ENCODE data around the gene FGF11. TPM values are rescaled to one million over a fixed set of nuclear protein-coding genes. Genes with fewer than 3 reads are reported as not detected.

Gene FGF11
- total and polyA plus RNA-seq, 2 of the 4 experiments (the other 2 are of a cell fraction): 0.18 to 1.1 TPM

GRCh38 chr17:7435676-7436555 lies 3.4 kb upstream of the FGF11 start:
- Histone ChIP-seq H3K18ac (ENCODE audit: low read depth, low read length) (no peak overlapping the region), H2AK9ac (replicated peaks; ENCODE audit: low read depth, low read length, poor library complexity) (peak overlapping the region; percentile 18), H2BK5ac (ENCODE audit: low read depth, low read length, poor library complexity, severe bottlenecking) (no peak overlapping the region), H2BK120ac (ENCODE audit: low read depth, low read length) (no peak overlapping the region), H4K91ac (ENCODE audit: insufficient read depth, low read depth, low read length) (no peak overlapping the region), H3K9me3 (ENCODE audit: control insufficient read depth, insufficient read depth, low read length) (no peaks in the 10 kb centered on the region), H3K9me1 (ENCODE audit: insufficient read depth, low read length) (no peaks in the 10 kb centered on the region), H2BK15ac (ENCODE audit: low read depth, low read length) (no peak overlapping the region), H2AK5ac (ENCODE audit: low read depth, low read length) (peak overlapping the region; percentile 74), H3K56ac (ENCODE audit: extremely low read depth, insufficient read depth, low read length) (no peak overlapping the region), H3K27me3 (ENCODE audit: control insufficient read depth, insufficient read depth, low read length) (peaks cover 30% of the 10 kb centered on the region), H3K4ac (ENCODE audit: low read depth, low read length) (peak overlapping the region; percentile 10; the same call in 1 of the 2 replicates), H4K8ac (ENCODE audit: low read depth in 2 of 2, low read length in 2 of 2) (peak overlapping the region; percentile 42 to 66; a peak in 3 of 4 replicates), H3K79me1 (ENCODE audit: low read depth in 1 of 2, low read length in 2 of 2) (peaks cover 0 to 2% of the 10 kb centered on the region in 2 experiments; a peak in 1 of 4 replicates), H3K27ac (ENCODE audit: insufficient read depth, low read length) (no peak overlapping the region), H3K4me3 (ENCODE audit: insufficient read depth, low read depth, low read length) (peak overlapping the region; percentile 33), H3K36me3 (ENCODE audit: control insufficient read depth, insufficient read depth, low read length) (no peaks in the 10 kb centered on the region), H3K4me2 (ENCODE audit: low read depth, low read length) (peak overlapping the region; percentile 68), H3K23ac (ENCODE audit: low read depth, low read length) (peak overlapping the region; percentile 54), H2AFZ (replicated peaks; ENCODE audit: low read length, poor library complexity) (peak overlapping the region; percentile 81), H2BK20ac (ENCODE audit: low read depth, low read length) (no peak overlapping the region), H4K20me1 (ENCODE audit: insufficient read depth, low read length) (peaks cover 3% of the 10 kb centered on the region; the same call in 1 of the 2 replicates), H4K5ac (ENCODE audit: low read depth, low read length) (peak overlapping the region; percentile 10; the same call in 1 of the 2 replicates), H3K9ac (ENCODE audit: low read depth, low read length) (peak overlapping the region; percentile 12; the same call in 1 of the 2 replicates), H3K14ac (replicated peaks; ENCODE audit: low read depth, low read length) (no peak overlapping the region), H3K4me1 (ENCODE audit: control insufficient read depth, insufficient read depth, low read length) (peaks cover 8% of the 10 kb centered on the region)
- DNase-seq (no peak), ATAC-seq (ENCODE audit: low read depth) (no peak)
- POLR2A ChIA-PET (ENCODE audit: unreplicated experiment): no interaction called here
- TF ChIP-seq RFX5 (IDR thresholded peaks at IDR 0.05; ENCODE audit: low read depth, low read length) (no peak), FOS (IDR thresholded peaks at IDR 0.05; ENCODE audit: low read depth, low read length) (no peak)
- TF ChIP-seq, protein P1, sequence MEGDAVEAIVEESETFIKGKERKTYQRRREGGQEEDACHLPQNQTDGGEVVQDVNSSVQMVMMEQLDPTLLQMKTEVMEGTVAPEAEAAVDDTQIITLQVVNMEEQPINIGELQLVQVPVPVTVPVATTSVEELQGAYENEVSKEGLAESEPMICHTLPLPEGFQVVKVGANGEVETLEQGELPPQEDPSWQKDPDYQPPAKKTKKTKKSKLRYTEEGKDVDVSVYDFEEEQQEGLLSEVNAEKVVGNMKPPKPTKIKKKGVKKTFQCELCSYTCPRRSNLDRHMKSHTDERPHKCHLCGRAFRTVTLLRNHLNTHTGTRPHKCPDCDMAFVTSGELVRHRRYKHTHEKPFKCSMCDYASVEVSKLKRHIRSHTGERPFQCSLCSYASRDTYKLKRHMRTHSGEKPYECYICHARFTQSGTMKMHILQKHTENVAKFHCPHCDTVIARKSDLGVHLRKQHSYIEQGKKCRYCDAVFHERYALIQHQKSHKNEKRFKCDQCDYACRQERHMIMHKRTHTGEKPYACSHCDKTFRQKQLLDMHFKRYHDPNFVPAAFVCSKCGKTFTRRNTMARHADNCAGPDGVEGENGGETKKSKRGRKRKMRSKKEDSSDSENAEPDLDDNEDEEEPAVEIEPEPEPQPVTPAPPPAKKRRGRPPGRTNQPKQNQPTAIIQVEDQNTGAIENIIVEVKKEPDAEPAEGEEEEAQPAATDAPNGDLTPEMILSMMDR (conservative IDR thresholded peaks at IDR 0.05; ENCODE audit: low read depth, low read length): 0 out of 2 replicates have a peak, but pooled peaks have one; percentile 8
- 12% methylated on average over 37 of the region's 49 CpGs; no CpG with 5 or more reads in 1 of the 2 experiments for WGBS, 2 experiments (ENCODE audit: extremely low coverage in 2 of 2, insufficient read length in 1 of 2)
- CTCF ChIA-PET: interaction anchor here (0.8 to 1.9 kb wide), 7 partner anchors 8 to 126 kb away, joined by 3 to 12 read pairs (median 6); partner anchors contain the start of genes SENP3 and TMEM256
- BruUV-seq (replicated peaks): no TSS peak
- intact Hi-C loops (cut with micrococcal nuclease): loop anchor here (2.0 to 5.0 kb wide), 2 partner anchors 31 to 84 kb away; partner anchors contain the start of genes KCTD11 and TMEM256
- dilution Hi-C loops (cut with HindIII; ENCODE audit: low sequenced_read_pairs, unreplicated experiment): no loop called here
- in situ Hi-C loops (cut with MboI; ENCODE audit: low sequenced_read_pairs): no loop called here
